ENCODE results near the gene CIDEC.

CIDEC gene

GRCh38 chr3:9861626-9862130 lies 18.4 kb downstream of the CIDEC start (continued):
- no peak for TF ChIP-seq ZNF140 (tag by site-specific recombination; IDR thresholded peaks at IDR 0.05)
- TF ChIP-seq ZEB2 (tag by site-specific recombination; IDR thresholded peaks at IDR 0.05), result no peak
- TF ChIP-seq ZNF174 (tag by site-specific recombination; IDR thresholded peaks at IDR 0.05), result no peak
- TF ChIP-seq ZNF629 (tag by site-specific recombination; IDR thresholded peaks at IDR 0.05), result no peak

GRCh38 chr3:9861201-9861600 lies 18.9 kb downstream of the CIDEC start:
- ChIA-PET CTCF (interaction anchor here (0.7 kb wide), 1 partner anchor 12 kb away, joined by 3 read pairs; no protein-coding TSS in a partner anchor), POLR2A (no interaction called here)
- H3K4me3 ChIP-seq (ENCODE audit: low read depth, low read length), result no peak overlapping the region
- no peaks in the 10 kb centered on the region for H3K36me3 ChIP-seq (ENCODE audit: control insufficient read depth in 2 of 2, insufficient read depth in 1 of 2, low read length in 2 of 2)
- H3K27ac ChIP-seq (ENCODE audit: extremely low read depth, low read depth, low read length), result no peak overlapping the region
- H3K9me3 ChIP-seq (ENCODE audit: control insufficient read depth, insufficient read depth, low read depth, low read length), result no peaks in the 10 kb centered on the region
- H3K4me1 ChIP-seq (ENCODE audit: control insufficient read depth, insufficient read depth, low read length), result peaks cover 7% of the 10 kb centered on the region; the same call in 1 of the 2 replicates
- TF ChIP-seq PRDM10 (tag by site-specific recombination; IDR thresholded peaks at IDR 0.05) (0 out of 2 replicates have a peak, but pooled peaks have one; percentile 11), HOXA7 (CRISPR knock-in tag; IDR thresholded peaks at IDR 0.05; ENCODE audit: borderline replicate concordance) (no peak)

- H3K4me1 ChIP-seq (ENCODE audit: control insufficient read depth, insufficient read depth, low read length), result peaks cover 5% of the 10 kb centered on the region; the same call in 1 of the 2 replicates
- no peak overlapping the region for H3K4me3 ChIP-seq (ENCODE audit: low read depth, low read length)
- H3K9me3 ChIP-seq (ENCODE audit: control insufficient read depth, insufficient read depth, low read depth, low read length), result no peaks in the 10 kb centered on the region
- H3K27ac ChIP-seq (ENCODE audit: extremely low read depth, low read depth, low read length), result no peak overlapping the region
- TF ChIP-seq ZNF629 (tag by site-specific recombination; IDR thresholded peaks at IDR 0.05), result no peak
- TF ChIP-seq ZNF513 (tag by site-specific recombination; IDR thresholded peaks at IDR 0.05), result no peak
- TF ChIP-seq ZBTB49 (tag by site-specific recombination; IDR thresholded peaks at IDR 0.05; ENCODE audit: low read depth), result no peak
- no peak for TF ChIP-seq REPIN1 (tag by site-specific recombination; IDR thresholded peaks at IDR 0.05; ENCODE audit: low read depth)
- TF ChIP-seq SCRT2 (tag by site-specific recombination; IDR thresholded peaks at IDR 0.05), result peak; percentile 91
- no peak for TF ChIP-seq ZNF146 (tag by site-specific recombination; IDR thresholded peaks at IDR 0.05)
- no peak for TF ChIP-seq ZNF660 (tag by site-specific recombination; IDR thresholded peaks at IDR 0.05)
- TF ChIP-seq ZNF138 (tag by site-specific recombination; IDR thresholded peaks at IDR 0.05; ENCODE audit: borderline replicate concordance), result no peak
- TF ChIP-seq RBAK (tag by site-specific recombination; IDR thresholded peaks at IDR 0.05), result no peak
- peak; percentile 74 for TF ChIP-seq SCRT1 (tag by site-specific recombination; IDR thresholded peaks at IDR 0.05; ENCODE audit: borderline replicate concordance)
- TF ChIP-seq ZNF558 (tag by site-specific recombination; IDR thresholded peaks at IDR 0.05), result no peak
- no peak for TF ChIP-seq ZNF221 (tag by site-specific recombination; IDR thresholded peaks at IDR 0.05; ENCODE audit: borderline replicate concordance)
- ChIA-PET CTCF (interaction anchor here (2.1 kb wide), 1 partner anchor 11 kb away, joined by 9 read pairs; no protein-coding TSS in a partner anchor), POLR2A (no interaction called here)
- no peaks in the 10 kb centered on the region for H3K36me3 ChIP-seq (ENCODE audit: control insufficient read depth in 2 of 2, insufficient read depth in 1 of 2, low read length in 2 of 2)
These were observed 20.5 kb downstream of the CIDEC start for GRCh38 chr3:9859530-9860025.
